ENCODE results near the gene AP3D1. TPM values are rescaled to one million over a fixed set of nuclear protein-coding genes. Genes with fewer than 3 reads are reported as not detected.
A peak's percentile ranks its signal among the peaks of the same experiment; 100 is the strongest.

AP3D1 gene
- total RNA-seq, 1 donor from 2014 or later, result 169 TPM

DNA sequence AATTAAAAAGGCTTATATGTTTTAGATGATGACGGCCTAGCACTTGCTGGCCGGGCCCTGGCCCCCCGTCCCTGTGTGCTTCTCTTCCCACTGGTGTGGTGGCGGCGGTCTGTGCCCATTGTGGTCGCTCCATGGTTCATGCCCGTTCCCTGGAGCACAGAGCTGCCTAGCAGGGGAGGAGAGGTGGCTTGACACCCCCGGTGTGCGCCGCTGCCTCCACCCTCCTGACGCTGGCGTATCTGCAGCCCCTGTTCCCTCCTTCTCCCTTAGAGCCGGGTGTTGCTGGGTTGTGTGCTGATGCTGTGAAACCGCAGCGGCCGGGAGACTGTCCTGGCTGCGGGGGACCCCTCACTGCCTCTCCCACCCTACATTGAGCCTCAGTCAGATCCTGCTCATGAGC, 41.5 kb upstream of the AP3D1 start:
- DNase-seq (ENCODE audit: low spot score), result no peak
- H3K36me3 Mint-ChIP-seq (ENCODE audit: low read depth, unreplicated experiment), result peaks cover 15% of the 10 kb centered on the region
- no peaks in the 10 kb centered on the region for H3K4me1 Mint-ChIP-seq (ENCODE audit: unreplicated experiment)
- TF ChIP-seq, protein P1, sequence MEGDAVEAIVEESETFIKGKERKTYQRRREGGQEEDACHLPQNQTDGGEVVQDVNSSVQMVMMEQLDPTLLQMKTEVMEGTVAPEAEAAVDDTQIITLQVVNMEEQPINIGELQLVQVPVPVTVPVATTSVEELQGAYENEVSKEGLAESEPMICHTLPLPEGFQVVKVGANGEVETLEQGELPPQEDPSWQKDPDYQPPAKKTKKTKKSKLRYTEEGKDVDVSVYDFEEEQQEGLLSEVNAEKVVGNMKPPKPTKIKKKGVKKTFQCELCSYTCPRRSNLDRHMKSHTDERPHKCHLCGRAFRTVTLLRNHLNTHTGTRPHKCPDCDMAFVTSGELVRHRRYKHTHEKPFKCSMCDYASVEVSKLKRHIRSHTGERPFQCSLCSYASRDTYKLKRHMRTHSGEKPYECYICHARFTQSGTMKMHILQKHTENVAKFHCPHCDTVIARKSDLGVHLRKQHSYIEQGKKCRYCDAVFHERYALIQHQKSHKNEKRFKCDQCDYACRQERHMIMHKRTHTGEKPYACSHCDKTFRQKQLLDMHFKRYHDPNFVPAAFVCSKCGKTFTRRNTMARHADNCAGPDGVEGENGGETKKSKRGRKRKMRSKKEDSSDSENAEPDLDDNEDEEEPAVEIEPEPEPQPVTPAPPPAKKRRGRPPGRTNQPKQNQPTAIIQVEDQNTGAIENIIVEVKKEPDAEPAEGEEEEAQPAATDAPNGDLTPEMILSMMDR (IDR thresholded peaks at IDR 0.05; ENCODE audit: unreplicated experiment), result no peak
- no peak overlapping the region for H3K4me3 Mint-ChIP-seq (ENCODE audit: unreplicated experiment)
- no peak overlapping the region for H3K27ac Mint-ChIP-seq (ENCODE audit: unreplicated experiment)
- H3K27me3 Mint-ChIP-seq (ENCODE audit: unreplicated experiment), result peaks cover 10% of the 10 kb centered on the region
- no peaks in the 10 kb centered on the region for H3K9me3 Mint-ChIP-seq (ENCODE audit: unreplicated experiment)

DNA sequence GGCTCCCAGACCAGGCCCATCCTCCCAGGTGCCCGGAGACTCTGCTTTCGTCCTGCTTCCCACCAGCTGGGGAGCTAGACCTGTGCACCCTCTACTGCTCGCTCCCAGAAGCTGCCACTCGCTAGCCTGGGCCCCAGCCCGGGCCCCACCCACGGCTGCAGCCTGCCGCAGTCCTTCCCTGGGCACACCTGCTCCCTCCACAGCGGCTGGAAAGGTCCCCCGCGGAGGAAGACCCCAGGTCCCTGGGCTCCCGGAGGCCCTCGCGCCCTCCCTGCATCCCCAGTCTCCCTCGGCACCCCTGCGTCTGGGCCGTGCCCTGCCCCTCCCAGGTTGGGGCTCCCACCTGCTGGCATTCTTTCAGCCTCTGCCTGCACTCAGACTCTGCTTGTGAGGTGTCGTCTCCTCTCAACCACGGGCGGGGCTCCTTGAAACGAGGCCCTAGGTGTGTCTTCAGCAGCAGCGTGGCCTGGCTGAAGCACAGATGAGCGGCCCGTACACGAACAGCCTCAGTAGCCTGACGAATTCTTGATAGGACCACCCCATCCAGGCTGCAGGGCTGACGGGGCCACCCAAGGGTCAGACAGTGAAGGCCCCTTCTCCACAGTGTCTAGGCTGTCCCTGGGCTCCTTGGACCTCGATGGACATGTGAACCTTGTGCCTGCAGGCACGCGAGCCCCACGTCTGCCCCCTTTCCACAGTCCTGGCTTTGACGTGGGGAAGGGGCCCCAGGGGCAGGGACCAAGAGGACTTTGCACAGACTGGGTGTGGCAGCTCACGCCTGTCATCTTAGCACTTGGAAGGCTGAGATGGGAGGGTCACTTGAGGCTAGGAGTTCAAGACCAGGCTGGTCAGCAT, 40.3 kb upstream of the AP3D1 start:
- Mint-ChIP-seq H3K4me3 (ENCODE audit: unreplicated experiment) (no peak overlapping the region), H3K27ac (ENCODE audit: unreplicated experiment) (no peak overlapping the region), H3K4me1 (ENCODE audit: unreplicated experiment) (peaks cover 5% of the 10 kb centered on the region), H3K9me3 (ENCODE audit: unreplicated experiment) (no peaks in the 10 kb centered on the region), H3K27me3 (ENCODE audit: unreplicated experiment) (peaks cover 12% of the 10 kb centered on the region), H3K36me3 (ENCODE audit: low read depth, unreplicated experiment) (peaks cover 13% of the 10 kb centered on the region)
- DNase-seq (ENCODE audit: low spot score), result no peak
- TF ChIP-seq, protein P1 (IDR thresholded peaks at IDR 0.05; ENCODE audit: unreplicated experiment), result no peak

DNA sequence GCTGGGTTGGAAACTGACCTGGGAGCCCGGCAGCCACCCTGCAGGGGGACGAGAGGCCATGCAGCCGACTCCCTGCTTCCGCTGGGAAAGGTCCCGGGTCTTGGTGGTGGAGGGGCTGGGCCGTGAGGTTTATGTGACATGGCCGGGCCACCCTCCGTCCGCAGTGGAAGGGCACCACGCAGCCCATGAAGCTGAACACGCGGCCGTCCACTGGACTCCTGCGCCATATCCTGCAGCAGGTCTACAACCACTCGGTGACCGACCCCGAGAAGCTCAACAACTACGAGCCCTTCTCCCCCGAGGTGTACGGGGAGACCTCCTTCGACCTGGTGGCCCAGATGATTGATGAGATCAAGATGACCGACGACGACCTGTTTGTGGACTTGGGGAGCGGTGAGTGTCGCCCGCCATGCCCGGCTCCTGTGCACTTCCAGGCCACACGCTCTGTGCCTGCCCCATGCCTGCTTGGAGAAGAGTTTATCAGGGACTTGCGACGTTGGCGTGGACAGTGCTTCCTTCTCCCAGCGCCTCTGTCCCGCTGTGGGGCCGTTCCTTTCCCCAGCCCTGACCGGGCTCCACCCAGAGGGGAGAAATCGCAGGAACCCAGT, 39.6 kb upstream of the AP3D1 start:
- Mint-ChIP-seq H3K36me3 (ENCODE audit: low read depth, unreplicated experiment) (peaks cover 11% of the 10 kb centered on the region), H3K27me3 (ENCODE audit: unreplicated experiment) (peaks cover 12% of the 10 kb centered on the region), H3K4me1 (ENCODE audit: unreplicated experiment) (peaks cover 5% of the 10 kb centered on the region), H3K27ac (ENCODE audit: unreplicated experiment) (peak overlapping the region; percentile 18), H3K9me3 (ENCODE audit: unreplicated experiment) (no peaks in the 10 kb centered on the region), H3K4me3 (ENCODE audit: unreplicated experiment) (no peak overlapping the region)
- TF ChIP-seq, protein P1 (IDR thresholded peaks at IDR 0.05; ENCODE audit: unreplicated experiment), result no peak
- DNase-seq (ENCODE audit: low spot score), result no peak

DNA sequence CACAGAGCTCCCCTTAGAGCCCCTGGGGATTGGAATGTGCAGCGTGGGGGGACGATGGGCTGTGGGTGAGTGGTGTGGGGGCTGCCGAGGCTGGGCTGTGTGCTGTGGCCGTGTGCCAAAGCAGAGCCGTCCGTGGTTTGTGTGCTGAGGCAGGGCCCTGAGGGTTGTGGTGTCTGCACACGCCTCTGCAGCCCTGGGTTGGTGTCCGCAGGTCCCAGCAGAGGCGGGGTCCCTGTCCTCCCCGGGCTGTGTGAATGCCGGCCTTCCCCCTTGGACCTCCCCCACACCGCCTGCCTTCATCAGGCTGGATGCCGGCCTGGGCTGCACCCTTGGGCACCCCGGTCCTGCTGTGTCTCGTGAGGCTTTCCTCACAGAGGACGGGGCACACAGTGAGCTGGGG, 38.5 kb upstream of the AP3D1 start:
- Mint-ChIP-seq H3K4me1 (ENCODE audit: unreplicated experiment) (peaks cover 5% of the 10 kb centered on the region), H3K9me3 (ENCODE audit: unreplicated experiment) (no peaks in the 10 kb centered on the region), H3K4me3 (ENCODE audit: unreplicated experiment) (no peak overlapping the region), H3K27me3 (ENCODE audit: unreplicated experiment) (peaks cover 12% of the 10 kb centered on the region), H3K27ac (ENCODE audit: unreplicated experiment) (no peak overlapping the region), H3K36me3 (ENCODE audit: low read depth, unreplicated experiment) (peaks cover 15% of the 10 kb centered on the region)
- TF ChIP-seq, protein P1 (IDR thresholded peaks at IDR 0.05; ENCODE audit: unreplicated experiment), result no peak
- no peak for DNase-seq (ENCODE audit: low spot score)

Measured in endothelial cell (in vitro differentiated cells).